ENCODE data around the gene RTP5. TPM values are rescaled to one million over a fixed set of nuclear protein-coding genes. Genes with fewer than 3 reads are reported as not detected.

The RTP5 gene
- total and polyA plus RNA-seq, 2 donors (not counting 3 experiments of a cell fraction or from before 2014, with no cell fraction given), result not detected

DNA sequence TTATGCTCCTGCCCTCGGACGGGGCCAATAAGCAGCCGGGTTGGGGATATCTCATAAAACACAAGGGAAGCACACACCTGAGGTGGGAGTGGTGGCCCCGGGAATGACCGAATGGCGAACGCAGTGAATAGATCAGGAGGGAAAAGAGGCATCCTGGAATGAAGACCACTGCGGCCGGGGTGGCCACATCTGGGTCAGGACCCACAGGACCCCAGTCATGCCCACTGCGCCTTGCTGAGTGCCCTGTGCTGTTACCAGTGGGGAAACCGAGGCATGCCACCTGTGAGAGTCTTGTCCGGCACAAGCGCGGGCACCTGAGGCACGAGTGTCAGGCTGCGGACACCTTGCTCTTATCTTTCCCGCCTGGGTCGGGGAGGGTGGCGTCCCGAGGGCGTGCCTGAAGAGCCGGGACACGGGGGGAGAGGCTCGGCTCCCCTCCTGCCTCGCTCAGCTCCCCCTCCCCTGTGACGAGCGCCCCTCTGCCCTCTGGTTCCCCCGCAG lies 12.4 kb upstream of the RTP5 start:
- CTCF ChIA-PET, result no interaction called here
- H3K4me2 ChIP-seq (ENCODE audit: insufficient read depth, low read length), result no peak overlapping the region

More for the DNA sequence above, 12.4 kb upstream of the RTP5 start:
- Histone ChIP-seq H3K36me3 (ENCODE audit: control insufficient read depth in 2 of 2, extremely low read depth in 1 of 2, insufficient read depth in 2 of 2, low read length in 2 of 2) (no peaks in the 10 kb centered on the region), H3K9ac (replicated peaks; ENCODE audit: extremely low read depth, insufficient read depth, low read length) (no peak overlapping the region), H3K9me3 (replicated peaks; ENCODE audit: control insufficient read depth, insufficient read depth, low read length) (no peaks in the 10 kb centered on the region), H3K9me1 (replicated peaks; ENCODE audit: control insufficient read depth, extremely low read depth, insufficient read depth, low read length) (no peaks in the 10 kb centered on the region), H3K4me1 (ENCODE audit: control insufficient read depth, extremely low read depth, insufficient read depth, low read length) (no peaks in the 10 kb centered on the region), H2AFZ (ENCODE audit: low read depth, low read length) (no peak overlapping the region), H3K27ac (ENCODE audit: insufficient read depth, low read depth, low read length) (no peak overlapping the region), H3K79me2 (ENCODE audit: control insufficient read depth, insufficient read depth, low read length) (no peaks in the 10 kb centered on the region), H4K20me1 (replicated peaks; ENCODE audit: control insufficient read depth, extremely low read depth, insufficient read depth, low read length) (no peaks in the 10 kb centered on the region), H3K4me3 (replicated peaks in 1 of 3; ENCODE audit: insufficient read depth in 1 of 3, low read depth in 1 of 3, low read length in 3 of 3) (no peak overlapping the region), H3K27me3 (ENCODE audit: control insufficient read depth in 2 of 2, insufficient read depth in 2 of 2, low read length in 2 of 2) (no peaks in the 10 kb centered on the region)
- DNase-seq (ENCODE audit: low read depth, low spot score), result no peak
- BruUV-seq (replicated peaks), result no TSS peak
- no peak for TF ChIP-seq POLR2AphosphoS5 (IDR thresholded peaks at IDR 0.05; ENCODE audit: insufficient read depth, low read depth, low read length)
- no peak for TF ChIP-seq JUN (IDR thresholded peaks at IDR 0.05; ENCODE audit: borderline replicate concordance, insufficient read depth, insufficient read length, low read depth)
- no peak for TF ChIP-seq GATA2 (IDR thresholded peaks at IDR 0.05; ENCODE audit: insufficient read depth, insufficient read length, low read depth, low read length)
- no peak for TF ChIP-seq CTCF (IDR thresholded peaks at IDR 0.05; ENCODE audit: extremely low read depth in 1 of 2, insufficient read depth in 1 of 2, low read depth in 1 of 2, low read length in 2 of 2)
- TF ChIP-seq POLR2A (IDR thresholded peaks at IDR 0.05; ENCODE audit: low read depth, low read length), result no peak
- TF ChIP-seq MAX (IDR thresholded peaks at IDR 0.05; ENCODE audit: insufficient read depth, insufficient read length), result no peak
- TF ChIP-seq FOS (IDR thresholded peaks at IDR 0.05; ENCODE audit: borderline replicate concordance, insufficient read depth, low read length), result no peak
- TF ChIP-seq EZH2 (IDR thresholded peaks at IDR 0.05; ENCODE audit: borderline replicate concordance, low read depth, low read length, severe bottlenecking), result no peak
- TF ChIP-seq MYC (IDR thresholded peaks at IDR 0.05; ENCODE audit: low read depth, low read length), result no peak
- FAIRE-seq, result no peak
- dilution Hi-C loops (cut with MboI; ENCODE audit: extremely low pct_ligation_motif_present, low sequenced_read_pairs) (no loop called here), intact Hi-C loops (cut with micrococcal nuclease) (no loop called here)
- POLR2A ChIA-PET, result no interaction called here
